Liver (tissue), 9 donors: ENCODE results near the gene SRGAP3. TPM values are rescaled to one million over a fixed set of nuclear protein-coding genes. Genes with fewer than 3 reads are reported as not detected.

Experiments used
- DNase-seq: peaks from one replicate; pipeline ENCODE4 v3.0.0-alpha.2; 2017; ENCODE audit warnings: low spot score
- H3K27ac ChIP-seq, 2 donors: one replicate each; pipeline ENCODE4 v1.7.0; 2013; ENCODE audit warnings: inconsistent platforms in 2 of 2, low read length in 2 of 2, control low read depth in 1 of 2, low read depth in 1 of 2, mild to moderate bottlenecking in 1 of 2
- H3K27me3 ChIP-seq, 4 donors: one replicate each; pipeline versions ENCODE4 v1.6.1 to v1.7.0; 2013; ENCODE audit warnings: low read length in 3 of 4, inconsistent platforms in 1 of 4, mild to moderate bottlenecking in 1 of 4, moderate library complexity in 1 of 4; ENCODE audit not compliant: control insufficient read depth in 4 of 4, insufficient read depth in 4 of 4
- H3K36me3 ChIP-seq, 4 donors: one replicate each; pipeline versions ENCODE4 v1.6.1 to v1.7.0; 2013; ENCODE audit warnings: low read length in 3 of 4, mild to moderate bottlenecking in 3 of 4, low read depth in 1 of 4, moderate library complexity in 1 of 4; ENCODE audit not compliant: control insufficient read depth in 4 of 4, insufficient read depth in 3 of 4
- H3K4me1 ChIP-seq, 4 donors: one replicate each; pipeline versions ENCODE4 v1.6.1 to v1.7.0; 2013; ENCODE audit warnings: low read length in 3 of 4, mild to moderate bottlenecking in 3 of 4, moderate library complexity in 1 of 4; ENCODE audit not compliant: control insufficient read depth in 4 of 4, insufficient read depth in 4 of 4
- H3K4me3 ChIP-seq, 3 donors: one replicate each; pipeline versions ENCODE4 v1.6.1 to v1.7.0; 2013; ENCODE audit warnings: low read length in 3 of 3, control low read depth in 1 of 3, low read depth in 1 of 3, mild to moderate bottlenecking in 1 of 3
- H3K9ac ChIP-seq, 2 donors: one replicate each; pipeline ENCODE4 v1.7.0; 2013; ENCODE audit warnings: low read length in 2 of 2, mild to moderate bottlenecking in 2 of 2, moderate library complexity in 2 of 2, control low read depth in 1 of 2, low read depth in 1 of 2
- H3K9me3 ChIP-seq, 4 donors: one replicate each; pipeline versions ENCODE4 v1.6.1 to v1.7.0; 2013; ENCODE audit warnings: low read length in 3 of 4; ENCODE audit not compliant: control insufficient read depth in 4 of 4
- ATF3 ChIP-seq: IDR thresholded peaks from 2 replicates; pipeline ENCODE4 v1.6.1; 2016; ENCODE audit warnings: antibody characterized with exemption
- CTCF ChIP-seq: fragments of 150-350 bp; IDR thresholded peaks from 2 replicates; pipeline ENCODE4 v1.5.1; 2017; ENCODE audit warnings: improper control_type of control experiment, low read depth, low read length; ENCODE audit not compliant: missing input control
- EGR1 ChIP-seq, 2 donors: IDR thresholded peaks; 2 replicates each; pipeline ENCODE4 v1.6.1; 2016 to 2018; ENCODE audit warnings: antibody characterized with exemption in 2 of 2, low read depth in 2 of 2
- FOXA1 ChIP-seq: IDR thresholded peaks from 2 replicates; pipeline ENCODE4 v1.6.1; 2016; ENCODE audit warnings: antibody characterized with exemption
- FOXA2 ChIP-seq: IDR thresholded peaks from 2 replicates; pipeline ENCODE4 v1.6.1; 2016; ENCODE audit warnings: antibody characterized with exemption
- GABPA ChIP-seq, 2 donors: IDR thresholded peaks in 1 of 2; conservative IDR thresholded peaks in 1 of 2; 2 replicates each; pipeline ENCODE4 v1.6.1; 2016; ENCODE audit warnings: antibody characterized with exemption in 2 of 2, mild to moderate bottlenecking in 1 of 2, moderate library complexity in 1 of 2
- HNF4A ChIP-seq, 2 donors: conservative IDR thresholded peaks; 2 replicates each; pipeline ENCODE4 v1.6.1; 2016; ENCODE audit warnings: antibody characterized with exemption in 2 of 2, mild to moderate bottlenecking in 2 of 2
- HNF4G ChIP-seq: IDR thresholded peaks from 2 replicates; pipeline ENCODE4 v1.6.1; 2016; ENCODE audit warnings: antibody characterized with exemption
- JUND ChIP-seq, 2 donors: IDR thresholded peaks; 2 replicates each; pipeline ENCODE4 v1.6.1; 2016; ENCODE audit warnings: antibody characterized with exemption in 2 of 2
- MAX ChIP-seq: IDR thresholded peaks from 2 replicates; pipeline ENCODE4 v1.6.1; 2016; ENCODE audit warnings: antibody characterized with exemption
- NR2F2 ChIP-seq: IDR thresholded peaks from 2 replicates; pipeline ENCODE4 v1.6.1; 2016; ENCODE audit warnings: antibody characterized with exemption
- RAD21 ChIP-seq, 2 donors: IDR thresholded peaks; 2 replicates each; pipeline ENCODE4 v1.6.1; 2016; ENCODE audit warnings: antibody characterized with exemption in 2 of 2, mild to moderate bottlenecking in 2 of 2
- REST ChIP-seq: IDR thresholded peaks from 2 replicates; pipeline ENCODE4 v1.6.1; 2016; ENCODE audit warnings: antibody characterized with exemption, mild to moderate bottlenecking
- RXRA ChIP-seq, 2 donors: IDR thresholded peaks; 2 replicates each; pipeline ENCODE4 v1.6.1; 2017 to 2018; ENCODE audit warnings: antibody characterized with exemption in 2 of 2, mild to moderate bottlenecking in 1 of 2
- SP1 ChIP-seq: IDR thresholded peaks from 2 replicates; pipeline ENCODE4 v1.6.1; 2018; ENCODE audit warnings: antibody characterized with exemption, mild to moderate bottlenecking
- TAF1 ChIP-seq: conservative IDR thresholded peaks from 2 replicates; pipeline ENCODE4 v1.6.1; 2016; ENCODE audit warnings: antibody characterized with exemption, mild to moderate bottlenecking
- YY1 ChIP-seq: IDR thresholded peaks from 2 replicates; pipeline ENCODE4 v1.6.1; 2016; ENCODE audit warnings: antibody characterized with exemption, mild to moderate bottlenecking
- WGBS: extraction: QIAGEN DNeasy Blood & Tissue Kit; methylation state at CpG from one replicate; pipeline ENCODE4 v1.1.7; 2013; 5-methylcytosine and 5-hydroxymethylcytosine counted together
- polyA plus RNA-seq, 2 donors: library from polyadenylated mRNA; stranded (reverse) in 1 of 2; unstranded in 1 of 2; fragments of 200-250 nt in 1 of 2; fragments of >200 nt in 1 of 2; fragmentation: Nextera tagmentation in 1 of 2; extraction: Ambion mirVana in 1 of 2; gene quantifications; one replicate each; pipeline versions ENCODE4 v1.2.1 to v1.2.3, GENCODE V29; 2013 to 2015
- total RNA-seq, 2 donors: library from RNA; depleted of rRNA; stranded (reverse); fragments of >200 nt; gene quantifications; one replicate each; pipeline ENCODE4 v1.2.3, GENCODE V29; 2014
- donor health status: healthy.
- donor health status: healthy.
- donor health status: healthy.
- donor health status: healthy.
- donor health status: healthy.

Gene SRGAP3
- total and polyA plus RNA-seq, 4 donors, result 0.61 to 4.2 (median 1.6) TPM

- DNase-seq, result no peak
- no peak for TF ChIP-seq EGR1 (IDR thresholded peaks at IDR 0.05; ENCODE audit: low read depth in 2 of 2)
- TF ChIP-seq FOXA1, result no peak
- TF ChIP-seq SP1, result no peak
- TF ChIP-seq HNF4G, result no peak
- no peak for TF ChIP-seq ATF3
- TF ChIP-seq GABPA (IDR thresholded peaks at IDR 0.05 in 1 of 2, conservative IDR thresholded peaks at IDR 0.05 in 1 of 2), result no peak
- H3K4me3 ChIP-seq, result no peak overlapping the region
- H3K4me1 ChIP-seq, result peaks cover 0 to 15% (median 12%) of the 10 kb centered on the region in 4 donors
- 81% methylated on average over 19 of the region's 19 CpGs for WGBS
- no peaks in the 10 kb centered on the region for H3K36me3 ChIP-seq
- H3K9ac ChIP-seq, result no peak overlapping the region
- H3K9me3 ChIP-seq, result no peaks in the 10 kb centered on the region
- no peak overlapping the region for H3K27ac ChIP-seq
- H3K27me3 ChIP-seq, result no peaks in the 10 kb centered on the region
Measured at GRCh38 chr3:9247941-9248521, 1.4 kb downstream of the SRGAP3 start.

- DNase-seq, result no peak
- Histone ChIP-seq H3K4me1 (peaks cover 0 to 15% (median 12%) of the 10 kb centered on the region in 4 donors), H3K27me3 (no peaks in the 10 kb centered on the region), H3K9me3 (no peaks in the 10 kb centered on the region), H3K27ac (no peak overlapping the region), H3K36me3 (no peaks in the 10 kb centered on the region), H3K4me3 (no peak overlapping the region), H3K9ac (no peak overlapping the region)
- TF ChIP-seq REST (no peak), HNF4A (conservative IDR thresholded peaks at IDR 0.05) (no peak), RXRA (IDR thresholded peaks at IDR 0.05) (no peak), EGR1 (IDR thresholded peaks at IDR 0.05; ENCODE audit: low read depth in 2 of 2) (no peak), GABPA (IDR thresholded peaks at IDR 0.05 in 1 of 2, conservative IDR thresholded peaks at IDR 0.05 in 1 of 2) (no peak), SP1 (no peak), ATF3 (no peak), NR2F2 (no peak), TAF1 (no peak), HNF4G (no peak), MAX (no peak), RAD21 (IDR thresholded peaks at IDR 0.05) (no peak), FOXA1 (no peak), FOXA2 (no peak), YY1 (no peak), JUND (IDR thresholded peaks at IDR 0.05) (no peak), CTCF (no peak)
- 89% methylated on average over 12 of the region's 12 CpGs for WGBS
Measured at GRCh38 chr3:9247361-9247940, 2.0 kb downstream of the SRGAP3 start.
